H9 (cell line): ENCODE results near the gene RMC1. TPM values are rescaled to one million over a fixed set of nuclear protein-coding genes. Genes with fewer than 3 reads are reported as not detected.

ENCODE experiments used
- DNase-seq: peaks from one replicate; pipeline ENCODE4 v3.0.0-alpha.2; 2017
- H2AFZ ChIP-seq: one replicate; pipeline ENCODE4 v1.6.1; 2013; ENCODE audit warnings: mild to moderate bottlenecking, low read length, control low read depth, moderate library complexity
- H2AK5ac ChIP-seq: 2 replicates; pipeline ENCODE4 v1.6.1; 2013; ENCODE audit warnings: low read length, control low read depth, mixed read lengths; ENCODE audit not compliant: insufficient read length
- H2BK120ac ChIP-seq: one replicate; pipeline ENCODE4 v1.6.1; 2013; ENCODE audit warnings: low read depth, mild to moderate bottlenecking, low read length, control low read depth, inconsistent platforms; ENCODE audit not compliant: poor library complexity, severe bottlenecking
- H2BK12ac ChIP-seq: 2 replicates; pipeline ENCODE4 v1.6.1; 2013; ENCODE audit warnings: low read length, control low read depth, mixed read lengths, low read depth; ENCODE audit not compliant: insufficient read length
- H2BK15ac ChIP-seq: 2 replicates; pipeline ENCODE4 v1.6.1; 2013; ENCODE audit warnings: low read depth, low read length, control low read depth
- H2BK20ac ChIP-seq: one replicate; pipeline ENCODE4 v1.6.1; 2013; ENCODE audit warnings: low read depth, mild to moderate bottlenecking, low read length, control low read depth, inconsistent platforms; ENCODE audit not compliant: poor library complexity, severe bottlenecking
- H2BK5ac ChIP-seq: 2 replicates; pipeline ENCODE4 v1.6.1; 2013; ENCODE audit warnings: low read length, control low read depth, mixed read lengths; ENCODE audit not compliant: insufficient read length
- H3K14ac ChIP-seq: 2 replicates; pipeline ENCODE4 v1.6.1; 2013; ENCODE audit warnings: low read length, control low read depth; ENCODE audit not compliant: insufficient read depth
- H3K18ac ChIP-seq: 2 replicates; pipeline ENCODE4 v1.6.1; 2013; ENCODE audit warnings: low read depth, mild to moderate bottlenecking, mixed read lengths, low read length, control low read depth; ENCODE audit not compliant: insufficient read length
- H3K23ac ChIP-seq: 2 replicates; pipeline ENCODE4 v1.6.1; 2013; ENCODE audit warnings: low read length, control low read depth, mixed read lengths, low read depth; ENCODE audit not compliant: insufficient read length
- H3K23me2 ChIP-seq: 2 replicates; pipeline ENCODE4 v1.6.1; 2013; ENCODE audit warnings: low read depth, mild to moderate bottlenecking, mixed read lengths, low read length, control low read depth; ENCODE audit not compliant: insufficient read length, poor library complexity, severe bottlenecking
- H3K27ac ChIP-seq: 2 replicates; pipeline ENCODE4 v1.5.1; 2013; ENCODE audit warnings: low read length, control low read depth, mixed read lengths, low read depth; ENCODE audit not compliant: insufficient read length
- H3K27me3 ChIP-seq: 2 replicates; pipeline ENCODE4 v1.6.1; 2013; ENCODE audit warnings: low read length, control low read depth, inconsistent platforms; ENCODE audit not compliant: insufficient read depth
- H3K4ac ChIP-seq: 2 replicates; pipeline ENCODE4 v1.6.1; 2013; ENCODE audit warnings: low read depth, mild to moderate bottlenecking, control low read depth, inconsistent platforms, low read length, moderate library complexity
- H3K4me1 ChIP-seq: 2 replicates; pipeline ENCODE4 v1.6.1; 2013; ENCODE audit warnings: low read length, control low read depth, inconsistent platforms; ENCODE audit not compliant: insufficient read depth
- H3K4me2 ChIP-seq: 2 replicates; pipeline ENCODE4 v1.6.1; 2013; ENCODE audit warnings: low read length, control low read depth, mixed read lengths; ENCODE audit not compliant: insufficient read length, insufficient read depth
- H3K56ac ChIP-seq: 2 replicates; pipeline ENCODE4 v1.6.1; 2013; ENCODE audit warnings: low read depth, mild to moderate bottlenecking, mixed read lengths, low read length, control low read depth; ENCODE audit not compliant: insufficient read length
- H3K79me1 ChIP-seq: 2 replicates; pipeline ENCODE4 v1.6.1; 2013; ENCODE audit warnings: low read depth, mild to moderate bottlenecking, moderate library complexity, low read length, control low read depth, inconsistent platforms; ENCODE audit not compliant: insufficient read depth, poor library complexity, severe bottlenecking
- H3K79me2 ChIP-seq: 2 replicates; pipeline ENCODE4 v1.6.1; 2013; ENCODE audit warnings: low read length, control low read depth, inconsistent platforms; ENCODE audit not compliant: insufficient read depth
- H3K9ac ChIP-seq: 2 replicates; pipeline ENCODE4 v1.6.1; 2013; ENCODE audit warnings: low read length, control low read depth, mixed read lengths; ENCODE audit not compliant: insufficient read length; ENCODE audit errors: extremely low read depth
- H3K9me3 ChIP-seq: one replicate; pipeline ENCODE4 v1.6.1; 2013; ENCODE audit warnings: low read depth, low read length, inconsistent platforms; ENCODE audit not compliant: control insufficient read depth
- H3T11ph ChIP-seq: one replicate; pipeline ENCODE4 v1.6.1; 2013; ENCODE audit warnings: mild to moderate bottlenecking, low read length, control low read depth, inconsistent platforms
- H4K20me1 ChIP-seq: one replicate; pipeline ENCODE4 v1.6.1; 2013; ENCODE audit not compliant: control insufficient read depth, insufficient read length, insufficient read depth
- H4K5ac ChIP-seq: 2 replicates; pipeline ENCODE4 v1.6.1; 2013; ENCODE audit warnings: low read depth, mild to moderate bottlenecking, mixed read lengths, low read length, control low read depth; ENCODE audit not compliant: insufficient read length
- H4K8ac ChIP-seq: replicated peaks from 2 replicates; pipeline ENCODE4 v1.6.1; 2013; ENCODE audit warnings: low read length, control low read depth, mixed read lengths, low read depth; ENCODE audit not compliant: insufficient read length
- H4K91ac ChIP-seq: 2 replicates; pipeline ENCODE4 v1.6.1; 2013; ENCODE audit warnings: low read depth, mild to moderate bottlenecking, moderate library complexity, mixed read lengths, low read length, control low read depth; ENCODE audit not compliant: insufficient read length
- H3K27ac Mint-ChIP-seq, 3 experiments: 2 replicates in 2 of 3; 3 replicates in 1 of 3; pipeline ENCODE4 v1.8.0; 2020 to 2021; ENCODE audit warnings: mixed read lengths in 3 of 3, mild to moderate bottlenecking in 1 of 3, moderate library complexity in 1 of 3
- H3K27me3 Mint-ChIP-seq: 2 replicates; pipeline ENCODE4 v1.8.0; 2021; ENCODE audit warnings: low read depth, mild to moderate bottlenecking, moderate library complexity, mixed read lengths
- H3K36me3 Mint-ChIP-seq, 3 experiments: 2 replicates in 2 of 3; 3 replicates in 1 of 3; pipeline ENCODE4 v1.8.0; 2020 to 2021; ENCODE audit warnings: low read depth in 3 of 3, mixed read lengths in 3 of 3; ENCODE audit not compliant: insufficient read depth in 1 of 3
- H3K4me1 Mint-ChIP-seq, 2 experiments: 2 replicates each; pipeline ENCODE4 v1.8.0; 2020; ENCODE audit warnings: mixed read lengths in 2 of 2
- H3K4me3 Mint-ChIP-seq, 2 experiments: 2 replicates in 1 of 2; 3 replicates in 1 of 2; pipeline ENCODE4 v1.8.0; 2020 to 2021; ENCODE audit warnings: mild to moderate bottlenecking in 2 of 2, mixed read lengths in 2 of 2, moderate library complexity in 1 of 2
- H3K9me3 Mint-ChIP-seq, 2 experiments: 2 replicates in 1 of 2; 3 replicates in 1 of 2; pipeline ENCODE4 v1.8.0; 2020; ENCODE audit warnings: mild to moderate bottlenecking in 2 of 2, mixed read lengths in 2 of 2, moderate library complexity in 1 of 2
- WGBS: extraction: QIAGEN DNeasy Blood & Tissue Kit; methylation state at CpG from one replicate; pipeline ENCODE4 v1.1.7; 2013; ENCODE audit warnings: missing lambda C conversion rate, low lambda C conversion rate, mixed read lengths; ENCODE audit not compliant: insufficient read length; ENCODE audit errors: extremely low coverage; 5-methylcytosine and 5-hydroxymethylcytosine counted together
- total RNA-seq: library from RNA; stranded (reverse); gene quantifications from 2 replicates; pipeline ENCODE4 v1.2.1, GENCODE V29; 2021
- TF ChIP-seq, protein P1 (sequence below): fragments of 200-600 bp; sonication (generic); conservative IDR thresholded peaks from 3 replicates; pipeline ENCODE4 v1.8.0; 2021; ENCODE audit warnings: antibody characterized with exemption, mild to moderate bottlenecking

Gene RMC1
- total RNA-seq, 1 experiment from 2014 or later, result 21.3 TPM

DNA sequence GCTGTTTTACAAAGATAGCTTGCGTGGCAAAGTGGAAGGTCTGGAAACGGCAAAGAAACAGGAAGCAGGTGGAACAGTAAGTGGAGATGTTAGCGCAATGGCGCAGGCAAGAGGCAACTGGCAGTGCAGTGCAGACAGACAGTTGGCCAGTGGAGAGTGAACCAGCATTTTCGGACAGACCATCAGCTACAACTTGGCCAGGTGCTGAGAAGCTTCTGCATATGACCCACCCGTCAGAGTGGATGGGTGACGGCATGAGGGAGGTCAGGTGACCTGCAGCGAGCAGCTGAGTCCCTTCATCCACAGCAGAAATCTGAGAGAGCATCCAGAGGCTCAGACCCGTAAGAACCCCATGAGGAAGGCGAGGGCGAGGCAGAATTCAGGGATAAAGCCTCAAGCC is 49.2 kb downstream of the RMC1 start:
- TF ChIP-seq, protein P1, sequence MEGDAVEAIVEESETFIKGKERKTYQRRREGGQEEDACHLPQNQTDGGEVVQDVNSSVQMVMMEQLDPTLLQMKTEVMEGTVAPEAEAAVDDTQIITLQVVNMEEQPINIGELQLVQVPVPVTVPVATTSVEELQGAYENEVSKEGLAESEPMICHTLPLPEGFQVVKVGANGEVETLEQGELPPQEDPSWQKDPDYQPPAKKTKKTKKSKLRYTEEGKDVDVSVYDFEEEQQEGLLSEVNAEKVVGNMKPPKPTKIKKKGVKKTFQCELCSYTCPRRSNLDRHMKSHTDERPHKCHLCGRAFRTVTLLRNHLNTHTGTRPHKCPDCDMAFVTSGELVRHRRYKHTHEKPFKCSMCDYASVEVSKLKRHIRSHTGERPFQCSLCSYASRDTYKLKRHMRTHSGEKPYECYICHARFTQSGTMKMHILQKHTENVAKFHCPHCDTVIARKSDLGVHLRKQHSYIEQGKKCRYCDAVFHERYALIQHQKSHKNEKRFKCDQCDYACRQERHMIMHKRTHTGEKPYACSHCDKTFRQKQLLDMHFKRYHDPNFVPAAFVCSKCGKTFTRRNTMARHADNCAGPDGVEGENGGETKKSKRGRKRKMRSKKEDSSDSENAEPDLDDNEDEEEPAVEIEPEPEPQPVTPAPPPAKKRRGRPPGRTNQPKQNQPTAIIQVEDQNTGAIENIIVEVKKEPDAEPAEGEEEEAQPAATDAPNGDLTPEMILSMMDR, result no peak
- no peaks in the 10 kb centered on the region for H3K4me1 ChIP-seq
- H2BK20ac ChIP-seq, result no peak overlapping the region
- H3K9me3 ChIP-seq, result no peaks in the 10 kb centered on the region
- no peak overlapping the region for H2BK120ac ChIP-seq
- no peak overlapping the region for H3K56ac ChIP-seq
- no peaks in the 10 kb centered on the region for H4K20me1 ChIP-seq
- H2BK12ac ChIP-seq, result no peak overlapping the region
- DNase-seq, result no peak
- no peak overlapping the region for H2BK5ac ChIP-seq
- H2AK5ac ChIP-seq, result no peak overlapping the region
- no peaks in the 10 kb centered on the region for H3K9me3 Mint-ChIP-seq
- H3K4ac ChIP-seq, result no peak overlapping the region
- H4K5ac ChIP-seq, result no peak overlapping the region
- H3K79me1 ChIP-seq, result no peaks in the 10 kb centered on the region
- H3K14ac ChIP-seq, result no peak overlapping the region
- peaks cover 24 to 88% (median 60%) of the 10 kb centered on the region in 3 experiments for H3K36me3 Mint-ChIP-seq
- no peaks in the 10 kb centered on the region for H3K79me2 ChIP-seq
- H3T11ph ChIP-seq, result no peak overlapping the region
- no peak overlapping the region for H2AFZ ChIP-seq
- no peak overlapping the region for H3K23ac ChIP-seq
- H2BK15ac ChIP-seq, result no peak overlapping the region
- no peak overlapping the region for H3K9ac ChIP-seq
- no peak overlapping the region for H3K4me2 ChIP-seq
- H3K4me3 Mint-ChIP-seq, result no peak overlapping the region
- H3K27me3 Mint-ChIP-seq, result no peaks in the 10 kb centered on the region
- no peak overlapping the region for H4K8ac ChIP-seq
- H3K4me1 Mint-ChIP-seq, result no peaks in the 10 kb centered on the region
- H3K27me3 ChIP-seq, result no peaks in the 10 kb centered on the region
- H3K27ac ChIP-seq, result no peak overlapping the region
- no peaks in the 10 kb centered on the region for H3K23me2 ChIP-seq
- no CpG with 5 or more reads among the region's 11 CpGs for WGBS
- no peak overlapping the region for H3K18ac ChIP-seq
- H3K27ac Mint-ChIP-seq, result 0 out of 7 replicates have a peak overlapping the region, but pooled peaks of 1 of the 3 experiments have one; percentile 73
- no peak overlapping the region for H4K91ac ChIP-seq
